ENCODE results near the gene MACROD1. TPM values are rescaled to one million over a fixed set of nuclear protein-coding genes. Genes with fewer than 3 reads are reported as not detected.

MACROD1 gene
- total and polyA plus RNA-seq, 2 of the 13 experiments (the other 11 are each of a cell fraction or from before 2014, with no cell fraction given): 23.1 to 34.5 TPM

DNA sequence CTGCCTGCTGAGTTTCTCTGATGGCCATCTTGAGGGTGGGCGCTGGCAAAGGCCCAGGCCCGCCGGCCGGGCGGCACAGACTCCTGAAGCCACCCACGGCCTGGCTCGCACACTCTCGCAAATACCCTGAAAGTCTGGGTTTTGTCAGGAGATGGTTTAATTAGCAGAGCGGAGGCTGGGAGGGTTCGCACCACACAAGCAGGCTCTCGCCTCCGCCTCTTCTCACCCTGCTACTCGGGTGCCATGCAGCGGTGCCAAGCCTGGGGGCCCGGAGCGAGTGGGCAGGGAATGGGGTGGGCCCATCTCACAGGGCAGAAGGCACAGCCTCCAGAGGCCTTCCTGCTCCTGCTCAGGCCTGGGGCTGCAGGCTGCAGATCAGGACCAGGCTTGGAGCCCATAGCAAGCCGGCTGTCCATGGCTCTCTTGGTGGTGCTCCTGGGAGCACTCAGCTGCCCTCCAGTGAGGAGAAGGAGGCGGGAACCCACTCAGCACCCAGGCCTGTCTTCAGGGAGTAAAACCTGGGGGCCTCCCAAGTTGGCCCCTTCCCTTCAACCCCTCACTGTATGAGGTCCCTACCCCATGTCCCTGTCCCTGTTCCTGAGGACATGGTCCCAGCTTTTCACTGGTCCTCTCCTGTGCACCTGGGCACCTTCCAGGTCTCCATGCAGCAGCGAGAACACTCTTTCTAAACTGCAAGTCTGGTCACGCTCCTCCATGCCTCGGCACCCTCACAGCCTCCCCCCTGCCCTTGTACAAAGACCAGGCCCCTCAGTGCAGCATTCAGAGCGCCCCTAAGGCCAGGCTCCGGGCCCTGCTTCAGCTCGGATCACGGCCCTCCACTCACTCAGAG, 68.2 kb downstream of the MACROD1 start (continued):
- TF ChIP-seq, protein P1, sequence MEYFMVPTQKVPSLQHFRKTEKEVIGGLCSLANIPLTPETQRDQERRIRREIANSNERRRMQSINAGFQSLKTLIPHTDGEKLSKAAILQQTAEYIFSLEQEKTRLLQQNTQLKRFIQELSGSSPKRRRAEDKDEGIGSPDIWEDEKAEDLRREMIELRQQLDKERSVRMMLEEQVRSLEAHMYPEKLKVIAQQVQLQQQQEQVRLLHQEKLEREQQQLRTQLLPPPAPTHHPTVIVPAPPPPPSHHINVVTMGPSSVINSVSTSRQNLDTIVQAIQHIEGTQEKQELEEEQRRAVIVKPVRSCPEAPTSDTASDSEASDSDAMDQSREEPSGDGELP (IDR thresholded peaks at IDR 0.05; ENCODE audit: borderline replicate concordance, low read depth): no peak
- TF ChIP-seq SRSF9 (IDR thresholded peaks at IDR 0.05; ENCODE audit: borderline replicate concordance, insufficient read depth, low read depth, low read length, poor library complexity, severe bottlenecking) (no peak), ZNF441 (CRISPR knock-in tag; IDR thresholded peaks at IDR 0.05; ENCODE audit: borderline replicate concordance) (no peak), ZFX (CRISPR knock-in tag; IDR thresholded peaks at IDR 0.05; ENCODE audit: low read depth) (peak; percentile 46; the same call in 1 of the 2 replicates), BORCS8-MEF2B (CRISPR knock-in tag; IDR thresholded peaks at IDR 0.05) (peak; percentile 26; the same call in 1 of the 2 replicates), MED1 (CRISPR knock-in tag; IDR thresholded peaks at IDR 0.05) (no peak), TBX3 (IDR thresholded peaks at IDR 0.05; ENCODE audit: borderline replicate concordance) (no peak), ZNF263 (CRISPR knock-in tag; IDR thresholded peaks at IDR 0.05) (peak; percentile 96), ZNF510 (CRISPR knock-in tag; IDR thresholded peaks at IDR 0.05; ENCODE audit: low read depth) (no peak), ZNF776 (CRISPR knock-in tag; IDR thresholded peaks at IDR 0.05) (no peak), ZC3H13 (CRISPR knock-in tag; IDR thresholded peaks at IDR 0.05) (no peak), ZNF44 (CRISPR knock-in tag; IDR thresholded peaks at IDR 0.05) (no peak), HDAC6 (IDR thresholded peaks at IDR 0.05; ENCODE audit: low read depth, low read length) (no peak), ZIK1 (CRISPR knock-in tag; IDR thresholded peaks at IDR 0.05; ENCODE audit: borderline replicate concordance, low read depth) (no peak), ZMYM4 (CRISPR knock-in tag; IDR thresholded peaks at IDR 0.05) (no peak)
- TF ChIP-seq, protein P2, sequence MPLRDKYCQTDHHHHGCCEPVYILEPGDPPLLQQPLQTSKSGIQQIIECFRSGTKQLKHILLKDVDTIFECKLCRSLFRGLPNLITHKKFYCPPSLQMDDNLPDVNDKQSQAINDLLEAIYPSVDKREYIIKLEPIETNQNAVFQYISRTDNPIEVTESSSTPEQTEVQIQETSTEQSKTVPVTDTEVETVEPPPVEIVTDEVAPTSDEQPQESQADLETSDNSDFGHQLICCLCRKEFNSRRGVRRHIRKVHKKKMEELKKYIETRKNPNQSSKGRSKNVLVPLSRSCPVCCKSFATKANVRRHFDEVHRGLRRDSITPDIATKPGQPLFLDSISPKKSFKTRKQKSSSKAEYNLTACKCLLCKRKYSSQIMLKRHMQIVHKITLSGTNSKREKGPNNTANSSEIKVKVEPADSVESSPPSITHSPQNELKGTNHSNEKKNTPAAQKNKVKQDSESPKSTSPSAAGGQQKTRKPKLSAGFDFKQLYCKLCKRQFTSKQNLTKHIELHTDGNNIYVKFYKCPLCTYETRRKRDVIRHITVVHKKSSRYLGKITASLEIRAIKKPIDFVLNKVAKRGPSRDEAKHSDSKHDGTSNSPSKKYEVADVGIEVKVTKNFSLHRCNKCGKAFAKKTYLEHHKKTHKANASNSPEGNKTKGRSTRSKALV (CRISPR knock-in tag; IDR thresholded peaks at IDR 0.05): no peak
- TF ChIP-seq, protein P3, sequence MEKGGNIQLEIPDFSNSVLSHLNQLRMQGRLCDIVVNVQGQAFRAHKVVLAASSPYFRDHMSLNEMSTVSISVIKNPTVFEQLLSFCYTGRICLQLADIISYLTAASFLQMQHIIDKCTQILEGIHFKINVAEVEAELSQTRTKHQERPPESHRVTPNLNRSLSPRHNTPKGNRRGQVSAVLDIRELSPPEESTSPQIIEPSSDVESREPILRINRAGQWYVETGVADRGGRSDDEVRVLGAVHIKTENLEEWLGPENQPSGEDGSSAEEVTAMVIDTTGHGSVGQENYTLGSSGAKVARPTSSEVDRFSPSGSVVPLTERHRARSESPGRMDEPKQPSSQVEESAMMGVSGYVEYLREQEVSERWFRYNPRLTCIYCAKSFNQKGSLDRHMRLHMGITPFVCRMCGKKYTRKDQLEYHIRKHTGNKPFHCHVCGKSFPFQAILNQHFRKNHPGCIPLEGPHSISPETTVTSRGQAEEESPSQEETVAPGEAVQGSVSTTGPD (CRISPR knock-in tag; IDR thresholded peaks at IDR 0.05): no peak
- TF ChIP-seq, protein P4, sequence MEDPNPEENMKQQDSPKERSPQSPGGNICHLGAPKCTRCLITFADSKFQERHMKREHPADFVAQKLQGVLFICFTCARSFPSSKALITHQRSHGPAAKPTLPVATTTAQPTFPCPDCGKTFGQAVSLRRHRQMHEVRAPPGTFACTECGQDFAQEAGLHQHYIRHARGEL (CRISPR knock-in tag; IDR thresholded peaks at IDR 0.05): 0 out of 2 replicates have a peak, but pooled peaks have one; percentile 44
- TF ChIP-seq, protein P5, sequence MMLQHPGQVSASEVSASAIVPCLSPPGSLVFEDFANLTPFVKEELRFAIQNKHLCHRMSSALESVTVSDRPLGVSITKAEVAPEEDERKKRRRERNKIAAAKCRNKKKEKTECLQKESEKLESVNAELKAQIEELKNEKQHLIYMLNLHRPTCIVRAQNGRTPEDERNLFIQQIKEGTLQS (CRISPR knock-in tag; IDR thresholded peaks at IDR 0.05): no peak
- TF ChIP-seq, protein P6, sequence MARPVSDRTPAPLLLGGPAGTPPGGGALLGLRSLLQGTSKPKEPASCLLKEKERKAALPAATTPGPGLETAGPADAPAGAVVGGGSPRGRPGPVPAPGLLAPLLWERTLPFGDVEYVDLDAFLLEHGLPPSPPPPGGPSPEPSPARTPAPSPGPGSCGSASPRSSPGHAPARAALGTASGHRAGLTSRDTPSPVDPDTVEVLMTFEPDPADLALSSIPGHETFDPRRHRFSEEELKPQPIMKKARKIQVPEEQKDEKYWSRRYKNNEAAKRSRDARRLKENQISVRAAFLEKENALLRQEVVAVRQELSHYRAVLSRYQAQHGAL (CRISPR knock-in tag; IDR thresholded peaks at IDR 0.05; ENCODE audit: not compliant biosample characterization): no peak
- TF ChIP-seq, protein P7, sequence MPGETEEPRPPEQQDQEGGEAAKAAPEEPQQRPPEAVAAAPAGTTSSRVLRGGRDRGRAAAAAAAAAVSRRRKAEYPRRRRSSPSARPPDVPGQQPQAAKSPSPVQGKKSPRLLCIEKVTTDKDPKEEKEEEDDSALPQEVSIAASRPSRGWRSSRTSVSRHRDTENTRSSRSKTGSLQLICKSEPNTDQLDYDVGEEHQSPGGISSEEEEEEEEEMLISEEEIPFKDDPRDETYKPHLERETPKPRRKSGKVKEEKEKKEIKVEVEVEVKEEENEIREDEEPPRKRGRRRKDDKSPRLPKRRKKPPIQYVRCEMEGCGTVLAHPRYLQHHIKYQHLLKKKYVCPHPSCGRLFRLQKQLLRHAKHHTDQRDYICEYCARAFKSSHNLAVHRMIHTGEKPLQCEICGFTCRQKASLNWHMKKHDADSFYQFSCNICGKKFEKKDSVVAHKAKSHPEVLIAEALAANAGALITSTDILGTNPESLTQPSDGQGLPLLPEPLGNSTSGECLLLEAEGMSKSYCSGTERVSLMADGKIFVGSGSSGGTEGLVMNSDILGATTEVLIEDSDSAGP (CRISPR knock-in tag; IDR thresholded peaks at IDR 0.05; ENCODE audit: borderline replicate concordance): 0 out of 2 replicates have a peak, but pooled peaks have one; percentile 25

Measured in HepG2 (cell line).